Ishikawa (cell line): ENCODE measurements around the gene MNX1.

Source experiments
- CEBPB ChIP-seq: IDR thresholded peaks from 2 replicates; pipeline ENCODE4 v1.6.1; 2012
- CREB1 ChIP-seq: IDR thresholded peaks from 2 replicates; pipeline ENCODE4 v1.6.1; 2012; ENCODE audit warnings: low read depth
- EGR1 ChIP-seq: IDR thresholded peaks from 2 replicates; pipeline ENCODE4 v1.6.1; 2012
- EP300 ChIP-seq: IDR thresholded peaks from 2 replicates; pipeline ENCODE4 v1.6.1; 2012; ENCODE audit warnings: borderline replicate concordance
- FOXM1 ChIP-seq: IDR thresholded peaks from 2 replicates; pipeline ENCODE4 v1.6.1; 2012; ENCODE audit warnings: low read depth, borderline replicate concordance
- NFIC ChIP-seq: IDR thresholded peaks from 2 replicates; pipeline ENCODE4 v1.6.1; 2012
- RAD21 ChIP-seq: IDR thresholded peaks from 2 replicates; pipeline ENCODE4 v1.6.1; 2012; ENCODE audit warnings: low read depth
- TAF1 ChIP-seq: IDR thresholded peaks from 2 replicates; pipeline ENCODE4 v1.6.1; 2012; ENCODE audit warnings: low read depth, mild to moderate bottlenecking
- TCF12 ChIP-seq: IDR thresholded peaks from 2 replicates; pipeline ENCODE4 v1.6.1; 2012; ENCODE audit warnings: low read depth
- TEAD4 ChIP-seq: IDR thresholded peaks from 2 replicates; pipeline ENCODE4 v1.6.1; 2012
- USF1 ChIP-seq: IDR thresholded peaks from 2 replicates; pipeline ENCODE4 v1.6.1; 2012
- YY1 ChIP-seq: IDR thresholded peaks from 2 replicates; pipeline ENCODE4 v1.6.1; 2012; ENCODE audit warnings: low read depth
- ZBTB7A ChIP-seq: IDR thresholded peaks from 2 replicates; pipeline ENCODE4 v1.6.1; 2012; ENCODE audit warnings: low read depth
- TF ChIP-seq, protein P1 (sequence below): IDR thresholded peaks from 2 replicates; pipeline ENCODE4 v1.6.1; 2012; ENCODE audit warnings: low read depth, mild to moderate bottlenecking
- TF ChIP-seq, protein P2 (sequence below): IDR thresholded peaks from 2 replicates; pipeline ENCODE4 v1.6.1; 2012

The MNX1 gene

GRCh38 chr7:157008206-157009169, 2.0 kb downstream of the MNX1 start:
- no peak for TF ChIP-seq EP300
- no peak for TF ChIP-seq NFIC
- TF ChIP-seq, protein P1, sequence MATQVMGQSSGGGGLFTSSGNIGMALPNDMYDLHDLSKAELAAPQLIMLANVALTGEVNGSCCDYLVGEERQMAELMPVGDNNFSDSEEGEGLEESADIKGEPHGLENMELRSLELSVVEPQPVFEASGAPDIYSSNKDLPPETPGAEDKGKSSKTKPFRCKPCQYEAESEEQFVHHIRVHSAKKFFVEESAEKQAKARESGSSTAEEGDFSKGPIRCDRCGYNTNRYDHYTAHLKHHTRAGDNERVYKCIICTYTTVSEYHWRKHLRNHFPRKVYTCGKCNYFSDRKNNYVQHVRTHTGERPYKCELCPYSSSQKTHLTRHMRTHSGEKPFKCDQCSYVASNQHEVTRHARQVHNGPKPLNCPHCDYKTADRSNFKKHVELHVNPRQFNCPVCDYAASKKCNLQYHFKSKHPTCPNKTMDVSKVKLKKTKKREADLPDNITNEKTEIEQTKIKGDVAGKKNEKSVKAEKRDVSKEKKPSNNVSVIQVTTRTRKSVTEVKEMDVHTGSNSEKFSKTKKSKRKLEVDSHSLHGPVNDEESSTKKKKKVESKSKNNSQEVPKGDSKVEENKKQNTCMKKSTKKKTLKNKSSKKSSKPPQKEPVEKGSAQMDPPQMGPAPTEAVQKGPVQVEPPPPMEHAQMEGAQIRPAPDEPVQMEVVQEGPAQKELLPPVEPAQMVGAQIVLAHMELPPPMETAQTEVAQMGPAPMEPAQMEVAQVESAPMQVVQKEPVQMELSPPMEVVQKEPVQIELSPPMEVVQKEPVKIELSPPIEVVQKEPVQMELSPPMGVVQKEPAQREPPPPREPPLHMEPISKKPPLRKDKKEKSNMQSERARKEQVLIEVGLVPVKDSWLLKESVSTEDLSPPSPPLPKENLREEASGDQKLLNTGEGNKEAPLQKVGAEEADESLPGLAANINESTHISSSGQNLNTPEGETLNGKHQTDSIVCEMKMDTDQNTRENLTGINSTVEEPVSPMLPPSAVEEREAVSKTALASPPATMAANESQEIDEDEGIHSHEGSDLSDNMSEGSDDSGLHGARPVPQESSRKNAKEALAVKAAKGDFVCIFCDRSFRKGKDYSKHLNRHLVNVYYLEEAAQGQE, result no peak
- no peak for TF ChIP-seq TCF12
- TF ChIP-seq, protein P2, sequence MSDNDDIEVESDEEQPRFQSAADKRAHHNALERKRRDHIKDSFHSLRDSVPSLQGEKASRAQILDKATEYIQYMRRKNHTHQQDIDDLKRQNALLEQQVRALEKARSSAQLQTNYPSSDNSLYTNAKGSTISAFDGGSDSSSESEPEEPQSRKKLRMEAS, result no peak
- no peak for TF ChIP-seq TEAD4
- TF ChIP-seq TAF1, result no peak
- TF ChIP-seq CEBPB, result no peak
- TF ChIP-seq FOXM1, result no peak
- TF ChIP-seq RAD21, result no peak
- TF ChIP-seq USF1, result no peak
- no peak for TF ChIP-seq ZBTB7A
- TF ChIP-seq EGR1, result no peak
- TF ChIP-seq YY1, result no peak
- TF ChIP-seq CREB1, result no peak

DNA sequence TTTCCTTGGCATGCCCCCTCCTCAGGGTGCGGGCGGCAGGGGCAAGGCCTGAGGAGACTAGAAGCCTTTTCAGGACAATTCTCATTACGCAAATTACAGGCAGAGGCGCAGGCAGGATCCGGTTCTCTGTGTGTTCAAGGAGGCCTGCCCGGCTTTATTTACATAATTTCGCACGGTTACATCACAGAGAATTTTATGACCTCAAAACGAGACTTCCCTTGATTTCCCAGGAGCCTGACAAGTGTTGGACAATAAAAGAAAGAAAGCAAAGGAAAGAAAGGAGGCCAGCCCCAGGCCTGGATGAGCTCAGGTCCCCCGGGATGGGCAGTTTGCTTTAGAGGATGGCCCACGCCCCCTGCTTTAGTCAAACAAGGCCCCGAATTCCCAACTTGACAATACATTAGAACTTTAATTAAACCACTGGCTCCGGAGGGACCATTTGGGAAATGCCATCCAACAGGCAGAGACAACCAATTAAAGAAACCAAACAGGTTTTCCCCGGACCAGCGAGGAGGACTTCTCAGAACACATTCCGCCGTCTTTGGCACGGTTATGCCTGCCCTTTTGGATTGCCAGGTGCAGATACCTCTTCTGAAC, 2.9 kb downstream of the MNX1 start:
- TF ChIP-seq USF1, result no peak

GRCh38 chr7:157006829-157007469, 3.5 kb downstream of the MNX1 start:
- TF ChIP-seq FOXM1 (no peak), TCF12 (no peak), USF1 (no peak), EGR1 (no peak), TEAD4 (no peak), ZBTB7A (no peak), CREB1 (no peak), CEBPB (no peak), RAD21 (no peak), NFIC (no peak), TAF1 (no peak), EP300 (no peak), YY1 (no peak)
- TF ChIP-seq, protein P2, result no peak
- TF ChIP-seq, protein P1, result no peak

GRCh38 chr7:157006205-157006747, 4.2 kb downstream of the MNX1 start:
- TF ChIP-seq TAF1, result no peak
- TF ChIP-seq, protein P2, result no peak
- TF ChIP-seq ZBTB7A, result no peak
- no peak for TF ChIP-seq TCF12
- TF ChIP-seq CREB1, result no peak
- no peak for TF ChIP-seq RAD21
- no peak for TF ChIP-seq EGR1
